ENCODE data around the gene USP48. TPM values are rescaled to one million over a fixed set of nuclear protein-coding genes. Genes with fewer than 3 reads are reported as not detected.

USP48 gene
- total and polyA plus RNA-seq, 3 experiments from 2014 or later, result 41.4 to 61.5 (median 60.6) TPM

- peak within 1 kb of the TSS in 1 of 7 donors; percentile 4 for H3K4me3 Mint-ChIP-seq
- H3K27me3 Mint-ChIP-seq, result peaks cover 14 to 31% of the 10 kb centered on the region in 2 donors
- CTCF ChIA-PET, result no interaction called here
Measured at GRCh38 chr1:21811875-21812305, 28.9 kb upstream of the USP48 start, which contains the start of gene LDLRAD2. Gene LDLRAD2 (plus strand): TSS chr1:21812265. CDS start chr1:21812452, 187 bp downstream.

GRCh38 chr1:21804536-21804935, 21.6 kb upstream of the USP48 start:
- no peaks in the 10 kb centered on the region for H3K4me1 Mint-ChIP-seq
- Histone ChIP-seq H3K27me3 (ENCODE audit: insufficient read depth, low read length, poor library complexity, severe bottlenecking) (no peaks in the 10 kb centered on the region), H3K9me3 (ENCODE audit: low read length) (no peaks in the 10 kb centered on the region), H3K36me3 (ENCODE audit: insufficient read depth, low read length) (no peaks in the 10 kb centered on the region), H3K4me1 (ENCODE audit: insufficient read depth, low read length) (no peaks in the 10 kb centered on the region), H3K27ac (ENCODE audit: low read depth, low read length) (no peak overlapping the region), H3K4me3 (ENCODE audit: low read length) (no peak overlapping the region)
- H3K27ac Mint-ChIP-seq, result no peak overlapping the region
- CTCF ChIA-PET, result no interaction called here
- no peaks in the 10 kb centered on the region for H3K9me3 Mint-ChIP-seq
- POLR2A ChIA-PET, result no interaction called here
- H3K27me3 Mint-ChIP-seq, result peaks cover 4 to 6% of the 10 kb centered on the region in 2 donors
- no peak for DNase-seq
- peaks cover 0 to 2% (median 0%) of the 10 kb centered on the region in 3 donors for H3K36me3 Mint-ChIP-seq
- no peak overlapping the region for H3K4me3 Mint-ChIP-seq

More at GRCh38 chr1:21811875-21812305, 28.9 kb upstream of the USP48 start, which contains the start of gene LDLRAD2:
- H3K27ac ChIP-seq (ENCODE audit: low read depth, low read length), result no peak within 1 kb of the TSS
- H3K9me3 ChIP-seq (ENCODE audit: low read length), result no peaks in the 10 kb centered on the region
- peaks cover 0 to 3% (median 0%) of the 10 kb centered on the region in 3 donors for H3K36me3 Mint-ChIP-seq
- no peak within 1 kb of the TSS for H3K4me3 ChIP-seq (ENCODE audit: low read length)
- peak within 1 kb of the TSS in 1 of 8 donors; percentile 44 for H3K27ac Mint-ChIP-seq
- peaks cover 4 to 9% (median 6%) of the 10 kb centered on the region in 3 donors for H3K4me1 Mint-ChIP-seq
- no peaks in the 10 kb centered on the region for H3K4me1 ChIP-seq (ENCODE audit: insufficient read depth, low read length)
- peaks cover 6% of the 10 kb centered on the region for H3K27me3 ChIP-seq (ENCODE audit: insufficient read depth, low read length, poor library complexity, severe bottlenecking)
- POLR2A ChIA-PET, result no interaction called here
- peaks cover 0 to 4% (median 2%) of the 10 kb centered on the region in 5 donors for H3K9me3 Mint-ChIP-seq
- H3K36me3 ChIP-seq (ENCODE audit: insufficient read depth, low read length), result no peaks in the 10 kb centered on the region
- no peak for DNase-seq

GRCh38 chr1:21801100-21801499, 18.2 kb upstream of the USP48 start:
- Histone ChIP-seq H3K4me1 (ENCODE audit: insufficient read depth, low read length) (no peaks in the 10 kb centered on the region), H3K9me3 (ENCODE audit: low read length) (no peaks in the 10 kb centered on the region), H3K27ac (ENCODE audit: low read depth, low read length) (no peak overlapping the region), H3K4me3 (ENCODE audit: low read length) (no peak overlapping the region), H3K36me3 (ENCODE audit: insufficient read depth, low read length) (no peaks in the 10 kb centered on the region), H3K27me3 (ENCODE audit: insufficient read depth, low read length, poor library complexity, severe bottlenecking) (no peaks in the 10 kb centered on the region)
- ChIA-PET CTCF (no interaction called here), POLR2A (no interaction called here)
- Mint-ChIP-seq H3K4me1 (no peaks in the 10 kb centered on the region), H3K4me3 (no peak overlapping the region), H3K27ac (no peak overlapping the region), H3K9me3 (no peaks in the 10 kb centered on the region), H3K36me3 (peaks cover 0 to 2% (median 0%) of the 10 kb centered on the region in 3 donors), H3K27me3 (peaks cover 4 to 6% of the 10 kb centered on the region in 2 donors)
- DNase-seq, result no peak

- peaks cover 4 to 6% of the 10 kb centered on the region in 2 donors for H3K27me3 Mint-ChIP-seq
- no peak overlapping the region for H3K27ac Mint-ChIP-seq
- no peaks in the 10 kb centered on the region for H3K9me3 ChIP-seq (ENCODE audit: low read length)
- no peaks in the 10 kb centered on the region for H3K4me1 Mint-ChIP-seq
- H3K36me3 ChIP-seq (ENCODE audit: insufficient read depth, low read length), result no peaks in the 10 kb centered on the region
- H3K4me1 ChIP-seq (ENCODE audit: insufficient read depth, low read length), result no peaks in the 10 kb centered on the region
- DNase-seq, result no peak
- H3K9me3 Mint-ChIP-seq, result no peaks in the 10 kb centered on the region
- no peak overlapping the region for H3K27ac ChIP-seq (ENCODE audit: low read depth, low read length)
- H3K4me3 ChIP-seq (ENCODE audit: low read length), result no peak overlapping the region
- peaks cover 0 to 5% (median 2%) of the 10 kb centered on the region in 3 donors for H3K36me3 Mint-ChIP-seq
- no peaks in the 10 kb centered on the region for H3K27me3 ChIP-seq (ENCODE audit: insufficient read depth, low read length, poor library complexity, severe bottlenecking)
- CTCF ChIA-PET, result no interaction called here
- no peak overlapping the region for H3K4me3 Mint-ChIP-seq
- POLR2A ChIA-PET, result no interaction called here
Measured at GRCh38 chr1:21799730-21800129, 16.8 kb upstream of the USP48 start.

GRCh38 chr1:21795075-21795474, 12.1 kb upstream of the USP48 start:
- peaks cover 0 to 7% (median 0%) of the 10 kb centered on the region in 3 donors for H3K36me3 Mint-ChIP-seq
- Histone ChIP-seq H3K36me3 (ENCODE audit: insufficient read depth, low read length) (no peaks in the 10 kb centered on the region), H3K9me3 (ENCODE audit: low read length) (no peaks in the 10 kb centered on the region), H3K27me3 (ENCODE audit: insufficient read depth, low read length, poor library complexity, severe bottlenecking) (no peaks in the 10 kb centered on the region), H3K27ac (ENCODE audit: low read depth, low read length) (no peak overlapping the region), H3K4me3 (ENCODE audit: low read length) (no peak overlapping the region), H3K4me1 (ENCODE audit: insufficient read depth, low read length) (no peaks in the 10 kb centered on the region)
- H3K9me3 Mint-ChIP-seq, result no peaks in the 10 kb centered on the region
- H3K4me3 Mint-ChIP-seq, result no peak overlapping the region
- POLR2A ChIA-PET, result no interaction called here
- DNase-seq, result no peak
- H3K27ac Mint-ChIP-seq, result no peak overlapping the region
- CTCF ChIA-PET, result no interaction called here
- H3K4me1 Mint-ChIP-seq, result peaks cover 0 to 4% (median 0%) of the 10 kb centered on the region in 3 donors
- no peaks in the 10 kb centered on the region for H3K27me3 Mint-ChIP-seq

GRCh38 chr1:21794656-21795055, 11.7 kb upstream of the USP48 start:
- H3K4me3 Mint-ChIP-seq, result no peak overlapping the region
- H3K36me3 Mint-ChIP-seq, result peaks cover 0 to 7% (median 0%) of the 10 kb centered on the region in 3 donors
- Histone ChIP-seq H3K27me3 (ENCODE audit: insufficient read depth, low read length, poor library complexity, severe bottlenecking) (no peaks in the 10 kb centered on the region), H3K9me3 (ENCODE audit: low read length) (no peaks in the 10 kb centered on the region), H3K4me1 (ENCODE audit: insufficient read depth, low read length) (no peaks in the 10 kb centered on the region), H3K4me3 (ENCODE audit: low read length) (no peak overlapping the region), H3K27ac (ENCODE audit: low read depth, low read length) (no peak overlapping the region), H3K36me3 (ENCODE audit: insufficient read depth, low read length) (no peaks in the 10 kb centered on the region)
- CTCF ChIA-PET, result no interaction called here
- H3K27me3 Mint-ChIP-seq, result no peaks in the 10 kb centered on the region
- H3K4me1 Mint-ChIP-seq, result peaks cover 0 to 4% (median 0%) of the 10 kb centered on the region in 3 donors
- no peaks in the 10 kb centered on the region for H3K9me3 Mint-ChIP-seq
- POLR2A ChIA-PET, result no interaction called here
- H3K27ac Mint-ChIP-seq, result no peak overlapping the region
- no peak for DNase-seq

GRCh38 chr1:21793104-21793503, 10.2 kb upstream of the USP48 start:
- no peaks in the 10 kb centered on the region for H3K9me3 Mint-ChIP-seq
- Histone ChIP-seq H3K9me3 (ENCODE audit: low read length) (no peaks in the 10 kb centered on the region), H3K36me3 (ENCODE audit: insufficient read depth, low read length) (no peaks in the 10 kb centered on the region), H3K4me1 (ENCODE audit: insufficient read depth, low read length) (no peaks in the 10 kb centered on the region), H3K27me3 (ENCODE audit: insufficient read depth, low read length, poor library complexity, severe bottlenecking) (no peaks in the 10 kb centered on the region), H3K4me3 (ENCODE audit: low read length) (no peak overlapping the region), H3K27ac (ENCODE audit: low read depth, low read length) (no peak overlapping the region)
- POLR2A ChIA-PET, result no interaction called here
- H3K4me3 Mint-ChIP-seq, result no peak overlapping the region
- peaks cover 0 to 4% of the 10 kb centered on the region in 2 donors for H3K27me3 Mint-ChIP-seq
- no peak for DNase-seq
- CTCF ChIA-PET, result no interaction called here
- H3K36me3 Mint-ChIP-seq, result peaks cover 0 to 7% (median 0%) of the 10 kb centered on the region in 3 donors
- no peak overlapping the region for H3K27ac Mint-ChIP-seq
- peaks cover 0 to 4% (median 0%) of the 10 kb centered on the region in 3 donors for H3K4me1 Mint-ChIP-seq

- Histone ChIP-seq H3K27me3 (ENCODE audit: insufficient read depth, low read length, poor library complexity, severe bottlenecking) (no peaks in the 10 kb centered on the region), H3K36me3 (ENCODE audit: insufficient read depth, low read length) (no peaks in the 10 kb centered on the region), H3K4me3 (ENCODE audit: low read length) (no peak overlapping the region), H3K27ac (ENCODE audit: low read depth, low read length) (no peak overlapping the region), H3K4me1 (ENCODE audit: insufficient read depth, low read length) (peaks cover 10% of the 10 kb centered on the region), H3K9me3 (ENCODE audit: low read length) (no peaks in the 10 kb centered on the region)
- Mint-ChIP-seq H3K9me3 (peaks cover 0 to 2% (median 0%) of the 10 kb centered on the region in 5 donors), H3K27me3 (peaks cover 4 to 7% of the 10 kb centered on the region in 2 donors), H3K4me1 (peaks cover 9 to 20% (median 15%) of the 10 kb centered on the region in 3 donors), H3K4me3 (peak overlapping the region in 1 of 7 donors; percentile 71), H3K36me3 (peaks cover 0 to 14% (median 0%) of the 10 kb centered on the region in 3 donors), H3K27ac (peak overlapping the region in 1 of 8 donors; percentile 44)
- DNase-seq, result no peak
- POLR2A ChIA-PET, result no interaction called here
- CTCF ChIA-PET, result no interaction called here
Measured at GRCh38 chr1:21786640-21787039, 3.7 kb upstream of the USP48 start.
